Urinary bladder (tissue), 4 donors: Measurements from ENCODE around the gene DIS3L2. TPM values are rescaled to one million over a fixed set of nuclear protein-coding genes. Genes with fewer than 3 reads are reported as not detected.
"Not testable (repeated sequence)": the region's sequence is repeated elsewhere in the genome, so short reads cannot be mapped to it uniquely, and the experiment has no call there.

Experiments
- DNase-seq: peaks from one replicate; pipeline ENCODE4 v3.0.0-alpha.2; 2015; ENCODE audit errors: extremely low spot score
- H3K27ac ChIP-seq: one replicate; pipeline ENCODE4 v1.5.1; 2013; ENCODE audit warnings: low read depth, mild to moderate bottlenecking, moderate library complexity
- H3K36me3 ChIP-seq: one replicate; pipeline ENCODE4 v1.6.1; 2013; ENCODE audit warnings: mild to moderate bottlenecking, moderate library complexity; ENCODE audit not compliant: insufficient read depth
- H3K4me1 ChIP-seq: one replicate; pipeline ENCODE4 v1.6.1; 2013; ENCODE audit warnings: mild to moderate bottlenecking, moderate library complexity; ENCODE audit not compliant: insufficient read depth
- H3K4me3 ChIP-seq: one replicate; pipeline ENCODE4 v1.5.1; 2013; ENCODE audit warnings: low read depth, low read length
- WGBS: extraction: QIAGEN DNeasy Blood & Tissue Kit; methylation state at CpG from one replicate; pipeline ENCODE4 v1.1.7; 2013; 5-methylcytosine and 5-hydroxymethylcytosine counted together
- polyA plus RNA-seq: library from polyadenylated mRNA; stranded (reverse); fragments of 200-250 nt; gene quantifications from one replicate; pipeline ENCODE4 v1.2.3, GENCODE V29; 2013
- total RNA-seq: library from RNA; depleted of rRNA; stranded (reverse); fragments of >200 nt; gene quantifications from one replicate; pipeline ENCODE4 v1.2.3, GENCODE V29; 2014
- donor health status: healthy with polysubstance abuse.
- donor health status: healthy.

DIS3L2 gene
- total and polyA plus RNA-seq, 2 donors = 15.0 to 33.6 TPM

DNA sequence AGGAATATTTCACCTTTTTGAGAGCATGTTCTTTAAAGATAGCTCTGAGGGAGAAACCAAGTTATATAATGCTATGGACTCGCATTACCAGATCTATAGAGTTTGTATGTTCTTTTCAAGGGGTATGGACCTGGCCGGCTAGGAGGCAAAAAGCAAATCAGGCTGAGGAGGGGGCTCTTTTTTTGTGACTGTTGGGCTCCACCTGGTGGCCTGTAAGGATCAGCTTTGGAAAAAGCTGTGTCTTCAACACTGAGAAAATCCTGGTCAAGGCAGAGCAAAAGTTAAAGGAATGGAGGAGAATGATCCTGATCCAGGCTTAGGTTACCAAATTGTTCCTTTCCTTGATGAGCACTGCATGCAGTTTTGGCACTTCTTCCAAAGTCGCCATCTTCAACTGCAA is 180.5 kb downstream of the DIS3L2 start:
- Histone ChIP-seq H3K4me1 (no peaks in the 10 kb centered on the region), H3K36me3 (no peaks in the 10 kb centered on the region), H3K4me3 (no peak overlapping the region), H3K27ac (no peak overlapping the region)
- 50% methylated on average over 3 of the region's 3 CpGs for WGBS
- DNase-seq = no peak

DNA sequence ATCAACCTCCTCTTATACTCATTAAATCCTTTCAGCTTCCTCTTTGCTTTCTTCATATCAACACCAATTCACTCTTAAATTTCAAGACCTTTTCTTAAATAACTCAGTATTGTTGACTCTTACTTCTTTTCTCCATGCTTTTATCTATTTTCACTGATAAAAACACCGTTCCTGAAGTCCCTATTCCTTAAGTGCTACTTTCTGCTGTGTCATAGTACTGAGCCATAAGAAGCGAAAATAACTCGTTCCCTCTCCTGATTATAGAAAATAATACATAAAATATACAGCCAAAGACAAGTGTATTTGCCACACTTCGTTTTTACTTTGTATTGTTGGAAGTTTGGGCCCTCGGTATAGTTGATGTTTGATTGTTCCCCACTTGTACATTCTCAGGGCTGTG is 181.0 kb downstream of the DIS3L2 start:
- H3K4me3 ChIP-seq = no peak overlapping the region
- DNase-seq = no peak
- WGBS = 92% methylated on average over 5 of the region's 5 CpGs
- H3K27ac ChIP-seq = no peak overlapping the region
- H3K36me3 ChIP-seq = no peaks in the 10 kb centered on the region
- no peaks in the 10 kb centered on the region for H3K4me1 ChIP-seq

GRCh38 chr2:232146294-232146693 is 184.8 kb downstream of the DIS3L2 start:
- Histone ChIP-seq H3K4me1 (no peaks in the 10 kb centered on the region), H3K36me3 (no peaks in the 10 kb centered on the region), H3K27ac (no peak overlapping the region), H3K4me3 (no peak overlapping the region)
- no peak for DNase-seq

- 96% methylated on average over 2 of the region's 2 CpGs for WGBS
- Histone ChIP-seq H3K4me3 (no peak overlapping the region), H3K4me1 (no peaks in the 10 kb centered on the region), H3K36me3 (no peaks in the 10 kb centered on the region), H3K27ac (no peak overlapping the region)
- no peak for DNase-seq
Measured at GRCh38 chr2:232147440-232148077, 186.0 kb downstream of the DIS3L2 start.

GRCh38 chr2:232162187-232162586 is 200.7 kb downstream of the DIS3L2 start:
- 95% methylated on average over 3 of the region's 3 CpGs for WGBS

GRCh38 chr2:232170396-232170795 is 208.9 kb downstream of the DIS3L2 start:
- WGBS = 26% methylated on average over 2 of the region's 2 CpGs
- peak; percentile 4 for DNase-seq
- Histone ChIP-seq H3K27ac (no peak overlapping the region), H3K4me1 (no peaks in the 10 kb centered on the region), H3K36me3 (peaks cover 2% of the 10 kb centered on the region), H3K4me3 (no peak overlapping the region)

More at GRCh38 chr2:232162187-232162586, 200.7 kb downstream of the DIS3L2 start:
- peaks cover 9% of the 10 kb centered on the region for H3K36me3 ChIP-seq
- H3K4me3 ChIP-seq = no peak overlapping the region
- DNase-seq = no peak
- no peaks in the 10 kb centered on the region for H3K4me1 ChIP-seq
- no peak overlapping the region for H3K27ac ChIP-seq

GRCh38 chr2:232174662-232175061 is 213.1 kb downstream of the DIS3L2 start:
- DNase-seq = no peak
- H3K27ac ChIP-seq = no peak overlapping the region
- 73% methylated on average over 4 of the region's 4 CpGs for WGBS
- H3K4me1 ChIP-seq = no peaks in the 10 kb centered on the region
- no peak overlapping the region for H3K4me3 ChIP-seq
- peaks cover 2% of the 10 kb centered on the region for H3K36me3 ChIP-seq

- 100% methylated on average over 4 of the region's 5 CpGs for WGBS
- not testable (repeated sequence) for DNase-seq, H3K4me3 ChIP-seq, H3K27ac ChIP-seq, H3K4me1 ChIP-seq, H3K36me3 ChIP-seq
Measured at GRCh38 chr2:232176587-232176986, 215.1 kb downstream of the DIS3L2 start.

GRCh38 chr2:232183279-232183678 is 221.8 kb downstream of the DIS3L2 start:
- H3K4me3 ChIP-seq = no peak overlapping the region
- DNase-seq = no peak
- H3K27ac ChIP-seq = no peak overlapping the region
- WGBS = 63% methylated on average over 2 of the region's 2 CpGs
- H3K36me3 ChIP-seq = no peaks in the 10 kb centered on the region
- no peaks in the 10 kb centered on the region for H3K4me1 ChIP-seq

- Histone ChIP-seq H3K4me3 (no peak overlapping the region), H3K4me1 (no peaks in the 10 kb centered on the region), H3K27ac (no peak overlapping the region), H3K36me3 (no peaks in the 10 kb centered on the region)
- no peak for DNase-seq
- 97% methylated on average over 6 of the region's 6 CpGs for WGBS
Measured at GRCh38 chr2:232184346-232184745, 222.8 kb downstream of the DIS3L2 start.

DNA sequence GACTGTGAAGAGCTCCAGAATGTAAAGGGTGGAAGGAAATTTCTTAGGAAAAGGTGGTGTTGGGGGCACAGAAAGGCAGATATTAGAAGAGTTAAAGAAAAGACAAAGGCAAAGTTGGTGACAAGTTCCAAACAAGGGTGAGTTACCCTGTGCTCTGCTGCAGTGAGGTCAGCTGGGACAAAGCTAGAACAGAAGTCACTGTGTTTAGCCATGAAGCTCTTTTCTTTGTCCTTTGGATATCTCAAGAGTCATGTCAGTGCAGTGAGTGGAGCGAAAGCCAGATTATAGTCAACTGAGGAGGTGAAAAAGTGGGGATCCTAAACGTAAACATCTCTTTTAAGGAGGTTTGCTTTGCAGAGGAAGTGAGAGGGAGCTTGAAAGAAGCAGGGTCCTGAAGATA is 229.3 kb downstream of the DIS3L2 start:
- Histone ChIP-seq H3K27ac (no peak overlapping the region), H3K4me3 (no peak overlapping the region), H3K36me3 (peaks cover 3% of the 10 kb centered on the region), H3K4me1 (no peaks in the 10 kb centered on the region)
- WGBS = 95% methylated on average over 2 of the region's 2 CpGs
- DNase-seq = no peak

- Histone ChIP-seq H3K36me3 (peaks cover 3% of the 10 kb centered on the region), H3K4me3 (no peak overlapping the region), H3K4me1 (no peaks in the 10 kb centered on the region), H3K27ac (no peak overlapping the region)
- 96% methylated on average over 1 of the region's 1 CpG for WGBS
- no peak for DNase-seq
Measured at GRCh38 chr2:232195487-232195886, 234.0 kb downstream of the DIS3L2 start.

GRCh38 chr2:232196802-232197201 is 235.3 kb downstream of the DIS3L2 start:
- no peak overlapping the region for H3K27ac ChIP-seq
- no peaks in the 10 kb centered on the region for H3K4me1 ChIP-seq
- H3K4me3 ChIP-seq = no peak overlapping the region
- H3K36me3 ChIP-seq = peaks cover 3% of the 10 kb centered on the region
- no peak for DNase-seq

DNA sequence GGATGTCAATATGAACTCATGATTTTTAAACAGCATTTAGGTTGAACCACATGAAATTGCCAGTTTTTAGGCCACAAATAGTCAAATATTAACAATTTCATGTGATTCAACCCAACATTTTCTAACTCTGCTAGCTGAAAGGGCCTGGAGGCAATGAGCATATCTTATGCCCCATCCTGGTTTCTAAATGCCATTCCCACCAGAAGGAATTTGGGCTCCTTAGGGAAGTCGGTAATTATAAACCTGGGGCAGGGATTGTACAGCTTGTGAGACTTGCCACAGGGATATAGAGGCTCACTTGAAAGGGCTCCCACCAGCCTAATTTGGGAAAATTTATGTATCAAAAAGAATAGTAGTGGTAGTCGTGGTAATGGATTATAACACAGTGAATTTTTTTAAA is 238.7 kb downstream of the DIS3L2 start:
- Histone ChIP-seq H3K36me3 (no peaks in the 10 kb centered on the region), H3K27ac (no peak overlapping the region), H3K4me3 (no peak overlapping the region), H3K4me1 (no peaks in the 10 kb centered on the region)
- 93% methylated on average over 2 of the region's 2 CpGs for WGBS
- DNase-seq = no peak
